ENCODE results near the gene ADAMTS6.

ADAMTS6 gene

GRCh38 chr5:65111961-65112658 is 369.6 kb downstream of the ADAMTS6 start:
- Histone ChIP-seq H3K9ac (ENCODE audit: low read length) (no peak overlapping the region), H3K4me3 (ENCODE audit: insufficient read depth in 1 of 2, low read depth in 1 of 2, low read length in 2 of 2) (no peak overlapping the region), H2AK5ac (ENCODE audit: low read length, severe bottlenecking) (no peak overlapping the region), H3K27ac (ENCODE audit: low read length, poor library complexity, severe bottlenecking) (no peak overlapping the region), H3K14ac (ENCODE audit: low read length in 2 of 2) (no peak overlapping the region), H3K18ac (ENCODE audit: low read depth in 1 of 2, low read length in 2 of 2) (no peak overlapping the region), H3K36me3 (ENCODE audit: control insufficient read depth in 1 of 2, insufficient read depth in 2 of 2, low read depth in 1 of 2, low read length in 2 of 2) (no peaks in the 10 kb centered on the region), H2BK5ac (ENCODE audit: low read depth, low read length, poor library complexity, severe bottlenecking) (no peak overlapping the region), H4K91ac (ENCODE audit: low read length) (no peak overlapping the region), H3K4ac (ENCODE audit: low read depth in 1 of 2, low read length in 2 of 2) (no peak overlapping the region), H2BK12ac (ENCODE audit: low read length in 2 of 2) (no peak overlapping the region), H2BK120ac (ENCODE audit: low read depth, low read length) (no peak overlapping the region), H3K79me1 (replicated peaks; ENCODE audit: low read length, poor library complexity, severe bottlenecking) (no peaks in the 10 kb centered on the region), H3K9me3 (ENCODE audit: control insufficient read depth, low read length) (peaks cover 5% of the 10 kb centered on the region), H3K23ac (ENCODE audit: low read length in 2 of 2) (no peak overlapping the region), H2AFZ (ENCODE audit: low read depth, low read length) (no peak overlapping the region), H3K4me1 (ENCODE audit: control insufficient read depth, insufficient read depth, low read depth, low read length) (no peaks in the 10 kb centered on the region), H3K27me3 (ENCODE audit: control insufficient read depth in 1 of 2, insufficient read depth in 1 of 2, low read length in 2 of 2) (no peaks in the 10 kb centered on the region), H4K8ac (ENCODE audit: low read length) (no peak overlapping the region), H3K4me2 (ENCODE audit: low read length, poor library complexity, severe bottlenecking) (no peak overlapping the region), H2BK15ac (ENCODE audit: low read depth, poor library complexity, severe bottlenecking) (no peak overlapping the region)
- 96% methylated on average over 12 of the region's 12 CpGs for WGBS
- DNase-seq, result no peak

- Histone ChIP-seq H3K27ac (ENCODE audit: low read length, poor library complexity, severe bottlenecking) (no peak overlapping the region), H2BK120ac (ENCODE audit: low read depth, low read length) (no peak overlapping the region), H3K4me2 (ENCODE audit: low read length, poor library complexity, severe bottlenecking) (no peak overlapping the region), H2AFZ (ENCODE audit: low read depth, low read length) (no peak overlapping the region), H3K4me1 (ENCODE audit: control insufficient read depth, insufficient read depth, low read depth, low read length) (no peaks in the 10 kb centered on the region), H3K27me3 (ENCODE audit: control insufficient read depth in 1 of 2, insufficient read depth in 1 of 2, low read length in 2 of 2) (no peaks in the 10 kb centered on the region), H3K4me3 (ENCODE audit: insufficient read depth in 1 of 2, low read depth in 1 of 2, low read length in 2 of 2) (no peak overlapping the region), H3K9me3 (ENCODE audit: control insufficient read depth, low read length) (peaks cover 5% of the 10 kb centered on the region), H3K14ac (ENCODE audit: low read length in 2 of 2) (no peak overlapping the region), H3K18ac (ENCODE audit: low read depth in 1 of 2, low read length in 2 of 2) (no peak overlapping the region), H3K9ac (ENCODE audit: low read length) (no peak overlapping the region), H3K36me3 (ENCODE audit: control insufficient read depth in 1 of 2, insufficient read depth in 2 of 2, low read depth in 1 of 2, low read length in 2 of 2) (no peaks in the 10 kb centered on the region), H2BK12ac (ENCODE audit: low read length in 2 of 2) (no peak overlapping the region), H2BK5ac (ENCODE audit: low read depth, low read length, poor library complexity, severe bottlenecking) (no peak overlapping the region), H3K4ac (ENCODE audit: low read depth in 1 of 2, low read length in 2 of 2) (no peak overlapping the region), H3K23ac (ENCODE audit: low read length in 2 of 2) (no peak overlapping the region), H2BK15ac (ENCODE audit: low read depth, poor library complexity, severe bottlenecking) (no peak overlapping the region), H3K79me1 (replicated peaks; ENCODE audit: low read length, poor library complexity, severe bottlenecking) (no peaks in the 10 kb centered on the region), H4K91ac (ENCODE audit: low read length) (no peak overlapping the region), H4K8ac (ENCODE audit: low read length) (no peak overlapping the region), H2AK5ac (ENCODE audit: low read length, severe bottlenecking) (no peak overlapping the region)
- 100% methylated on average over 1 of the region's 3 CpGs for WGBS
- DNase-seq, result no peak
These were observed 372.7 kb downstream of the ADAMTS6 start for GRCh38 chr5:65108786-65109743.

- Histone ChIP-seq H2AK5ac (ENCODE audit: low read length, severe bottlenecking) (no peak overlapping the region), H3K9me3 (ENCODE audit: control insufficient read depth, low read length) (peaks cover 5% of the 10 kb centered on the region), H3K14ac (ENCODE audit: low read length in 2 of 2) (no peak overlapping the region)
These were observed 376.4 kb downstream of the ADAMTS6 start for GRCh38 chr5:65105301-65105700.

GRCh38 chr5:65104831-65105230 is 376.9 kb downstream of the ADAMTS6 start:
- H3K9me3 ChIP-seq (ENCODE audit: control insufficient read depth, low read length), result peaks cover 5% of the 10 kb centered on the region
- H3K14ac ChIP-seq (ENCODE audit: low read length in 2 of 2), result no peak overlapping the region
- H2BK120ac ChIP-seq (ENCODE audit: low read depth, low read length), result no peak overlapping the region
- H3K4me3 ChIP-seq (ENCODE audit: insufficient read depth in 1 of 2, low read depth in 1 of 2, low read length in 2 of 2), result no peak overlapping the region
- no peak overlapping the region for H4K8ac ChIP-seq (ENCODE audit: low read length)
- H4K91ac ChIP-seq (ENCODE audit: low read length), result no peak overlapping the region
- no peak overlapping the region for H2BK5ac ChIP-seq (ENCODE audit: low read depth, low read length, poor library complexity, severe bottlenecking)
- no peak overlapping the region for H3K4me2 ChIP-seq (ENCODE audit: low read length, poor library complexity, severe bottlenecking)
- no peak overlapping the region for H2BK12ac ChIP-seq (ENCODE audit: low read length in 2 of 2)
- H3K4ac ChIP-seq (ENCODE audit: low read depth in 1 of 2, low read length in 2 of 2), result no peak overlapping the region
- H2AK5ac ChIP-seq (ENCODE audit: low read length, severe bottlenecking), result no peak overlapping the region
- H3K18ac ChIP-seq (ENCODE audit: low read depth in 1 of 2, low read length in 2 of 2), result no peak overlapping the region
- H3K9ac ChIP-seq (ENCODE audit: low read length), result no peak overlapping the region
- no peak overlapping the region for H2AFZ ChIP-seq (ENCODE audit: low read depth, low read length)
- H3K36me3 ChIP-seq (ENCODE audit: control insufficient read depth in 1 of 2, insufficient read depth in 2 of 2, low read depth in 1 of 2, low read length in 2 of 2), result no peaks in the 10 kb centered on the region
- no peaks in the 10 kb centered on the region for H3K27me3 ChIP-seq (ENCODE audit: control insufficient read depth in 1 of 2, insufficient read depth in 1 of 2, low read length in 2 of 2)
- WGBS, result 89% methylated on average over 2 of the region's 2 CpGs
- no peak overlapping the region for H2BK15ac ChIP-seq (ENCODE audit: low read depth, poor library complexity, severe bottlenecking)
- H3K79me1 ChIP-seq (replicated peaks; ENCODE audit: low read length, poor library complexity, severe bottlenecking), result no peaks in the 10 kb centered on the region
- no peak for DNase-seq
- no peak overlapping the region for H3K23ac ChIP-seq (ENCODE audit: low read length in 2 of 2)
- no peaks in the 10 kb centered on the region for H3K4me1 ChIP-seq (ENCODE audit: control insufficient read depth, insufficient read depth, low read depth, low read length)
- H3K27ac ChIP-seq (ENCODE audit: low read length, poor library complexity, severe bottlenecking), result no peak overlapping the region

More at GRCh38 chr5:65105301-65105700, 376.4 kb downstream of the ADAMTS6 start:
- Histone ChIP-seq H3K27me3 (ENCODE audit: control insufficient read depth in 1 of 2, insufficient read depth in 1 of 2, low read length in 2 of 2) (no peaks in the 10 kb centered on the region), H2AFZ (ENCODE audit: low read depth, low read length) (no peak overlapping the region), H3K23ac (ENCODE audit: low read length in 2 of 2) (no peak overlapping the region), H4K91ac (ENCODE audit: low read length) (no peak overlapping the region), H3K27ac (ENCODE audit: low read length, poor library complexity, severe bottlenecking) (no peak overlapping the region), H2BK5ac (ENCODE audit: low read depth, low read length, poor library complexity, severe bottlenecking) (no peak overlapping the region), H3K4me1 (ENCODE audit: control insufficient read depth, insufficient read depth, low read depth, low read length) (no peaks in the 10 kb centered on the region), H2BK120ac (ENCODE audit: low read depth, low read length) (no peak overlapping the region), H3K4me2 (ENCODE audit: low read length, poor library complexity, severe bottlenecking) (no peak overlapping the region), H4K8ac (ENCODE audit: low read length) (no peak overlapping the region), H3K4me3 (ENCODE audit: insufficient read depth in 1 of 2, low read depth in 1 of 2, low read length in 2 of 2) (no peak overlapping the region), H3K18ac (ENCODE audit: low read depth in 1 of 2, low read length in 2 of 2) (no peak overlapping the region), H2BK12ac (ENCODE audit: low read length in 2 of 2) (no peak overlapping the region), H2BK15ac (ENCODE audit: low read depth, poor library complexity, severe bottlenecking) (no peak overlapping the region), H3K79me1 (replicated peaks; ENCODE audit: low read length, poor library complexity, severe bottlenecking) (no peaks in the 10 kb centered on the region), H3K36me3 (ENCODE audit: control insufficient read depth in 1 of 2, insufficient read depth in 2 of 2, low read depth in 1 of 2, low read length in 2 of 2) (no peaks in the 10 kb centered on the region), H3K4ac (ENCODE audit: low read depth in 1 of 2, low read length in 2 of 2) (no peak overlapping the region), H3K9ac (ENCODE audit: low read length) (no peak overlapping the region)
- DNase-seq, result no peak
- 94% methylated on average over 4 of the region's 4 CpGs for WGBS

Measured in mesenchymal stem cell (in vitro differentiated cells and primary cell).